GM23338 (cell line): ENCODE results near the gene CPLX1. TPM values are rescaled to one million over a fixed set of nuclear protein-coding genes. Genes with fewer than 3 reads are reported as not detected.

Experiments used
- ATAC-seq: fragments of 200-7000 bp; cut with Tn5 transposase; 3 replicates; pipeline ENCODE4 v1.9.1; 2020
- DNase-seq: peaks from one replicate; pipeline ENCODE4 v3.0.0-alpha.2; 2015; ENCODE audit warnings: low spot score
- H2AFZ ChIP-seq: fragments of 200-600 bp; sonication (generic); 2 replicates; pipeline ENCODE4 v1.8.0; 2016; ENCODE audit warnings: antibody characterized with exemption, mild to moderate bottlenecking, moderate library complexity
- H3F3A ChIP-seq: fragments of 200-600 bp; sonication (generic); replicated peaks from 2 replicates; pipeline ENCODE4 v1.8.0; 2017; ENCODE audit warnings: antibody characterized with exemption, mixed run types, low read depth
- H3K27ac ChIP-seq: fragments of 200-600 bp; sonication (generic); 2 replicates; pipeline ENCODE4 v1.6.1; 2016; ENCODE audit warnings: low read depth
- H3K27me3 ChIP-seq: fragments of 200-600 bp; sonication (generic); 2 replicates; pipeline ENCODE4 v1.8.0; 2016; ENCODE audit warnings: mild to moderate bottlenecking, mixed run types, moderate library complexity; ENCODE audit not compliant: insufficient read depth
- H3K36me3 ChIP-seq: fragments of 200-600 bp; sonication (generic); 2 replicates; pipeline ENCODE4 v1.8.0; 2016; ENCODE audit warnings: mild to moderate bottlenecking; ENCODE audit not compliant: insufficient read depth
- H3K4me1 ChIP-seq: fragments of 200-600 bp; sonication (generic); 2 replicates; pipeline ENCODE4 v1.8.0; 2016; ENCODE audit warnings: mild to moderate bottlenecking, moderate library complexity; ENCODE audit not compliant: insufficient read depth
- H3K4me2 ChIP-seq: fragments of 200-600 bp; sonication (generic); 2 replicates; pipeline ENCODE4 v1.7.1; 2017; ENCODE audit warnings: mixed run types
- H3K4me3 ChIP-seq: fragments of 200-600 bp; sonication (generic); 2 replicates; pipeline ENCODE4 v1.6.1; 2016; ENCODE audit warnings: mixed run types
- H3K79me2 ChIP-seq: fragments of 200-600 bp; sonication (generic); replicated peaks from 2 replicates; pipeline ENCODE4 v1.8.0; 2017; ENCODE audit warnings: mild to moderate bottlenecking; ENCODE audit not compliant: insufficient read depth
- H3K9me2 ChIP-seq: fragments of 200-600 bp; sonication (generic); 2 replicates; pipeline ENCODE4 v1.8.0; 2017; ENCODE audit not compliant: insufficient read depth
- H4K20me1 ChIP-seq: fragments of 200-600 bp; sonication (generic); replicated peaks from 2 replicates; pipeline ENCODE4 v1.8.0; 2017; ENCODE audit warnings: mild to moderate bottlenecking; ENCODE audit not compliant: insufficient read depth
- H3K27ac Mint-ChIP-seq: 2 replicates; pipeline ENCODE4 v1.8.0; 2020; ENCODE audit warnings: inconsistent platforms, mild to moderate bottlenecking, moderate library complexity, mixed read lengths
- H3K27me3 Mint-ChIP-seq: 3 replicates; pipeline ENCODE4 v1.8.0; 2022; ENCODE audit warnings: low read depth, mild to moderate bottlenecking, moderate library complexity, mixed read lengths, inconsistent platforms; ENCODE audit not compliant: insufficient read depth, poor library complexity
- H3K36me3 Mint-ChIP-seq: 3 replicates; pipeline ENCODE4 v1.8.0; 2021; ENCODE audit warnings: low read depth, mild to moderate bottlenecking, inconsistent platforms, moderate library complexity, mixed read lengths
- H3K4me1 Mint-ChIP-seq: 3 replicates; pipeline ENCODE4 v1.8.0; 2020; ENCODE audit warnings: mild to moderate bottlenecking, inconsistent platforms, mixed read lengths
- H3K4me3 Mint-ChIP-seq: 3 replicates; pipeline ENCODE4 v1.8.0; 2021; ENCODE audit warnings: moderate library complexity, mild to moderate bottlenecking, inconsistent platforms, mixed read lengths
- H3K9me3 Mint-ChIP-seq: 3 replicates; pipeline ENCODE4 v1.8.0; 2020; ENCODE audit warnings: moderate library complexity, mild to moderate bottlenecking, inconsistent platforms, mixed read lengths
- CREB1 ChIP-seq: fragments of 250-450 bp; sonication (Bioruptor Pico); IDR thresholded peaks from 2 replicates; pipeline ENCODE4 v1.5.0; 2020; ENCODE audit warnings: low read depth, mild to moderate bottlenecking, moderate library complexity
- ETS1 ChIP-seq: IDR thresholded peaks from 2 replicates; pipeline ENCODE4 v1.6.1; 2016; ENCODE audit warnings: antibody characterized with exemption
- EZH2 ChIP-seq: fragments of 200-600 bp; sonication (generic); IDR thresholded peaks from one replicate; pipeline ENCODE4 v1.8.0; 2017; ENCODE audit warnings: antibody characterized with exemption, mild to moderate bottlenecking, low read depth; ENCODE audit not compliant: unreplicated experiment
- EZH2phosphoT487 ChIP-seq: fragments of 200-600 bp; sonication (generic); IDR thresholded peaks from one replicate; pipeline ENCODE4 v1.8.1; 2018; ENCODE audit warnings: antibody characterized with exemption; ENCODE audit not compliant: unreplicated experiment
- JUNB ChIP-seq: IDR thresholded peaks from one replicate; pipeline ENCODE4 v1.6.1; 2016; ENCODE audit warnings: antibody characterized with exemption; ENCODE audit not compliant: unreplicated experiment
- NANOG ChIP-seq: IDR thresholded peaks from 2 replicates; pipeline ENCODE4 v1.6.1; 2016; ENCODE audit warnings: antibody characterized with exemption, borderline replicate concordance
- POLR2AphosphoS5 ChIP-seq: IDR thresholded peaks from 2 replicates; pipeline ENCODE4 v1.6.1; 2016; ENCODE audit warnings: antibody characterized with exemption, low read depth
- REST ChIP-seq: IDR thresholded peaks from one replicate; pipeline ENCODE4 v1.6.1; 2018; ENCODE audit warnings: antibody characterized with exemption; ENCODE audit not compliant: unreplicated experiment
- STAT1 ChIP-seq: IDR thresholded peaks from one replicate; pipeline ENCODE4 v1.6.1; 2016; ENCODE audit warnings: antibody characterized with exemption; ENCODE audit not compliant: unreplicated experiment
- ZNF114 ChIP-seq: fragments of 250-450 bp; sonication (Bioruptor Pico); IDR thresholded peaks from 2 replicates; pipeline ENCODE4 v1.5.0; 2020; ENCODE audit warnings: mild to moderate bottlenecking, moderate library complexity
- ZNF331 ChIP-seq: fragments of 250-450 bp; sonication (Bioruptor Pico); IDR thresholded peaks from 2 replicates; pipeline ENCODE4 v1.5.0; 2020; ENCODE audit warnings: low read depth, mild to moderate bottlenecking, moderate library complexity
- ZNF462 ChIP-seq: fragments of 250-450 bp; sonication (Bioruptor Pico); IDR thresholded peaks from 2 replicates; pipeline ENCODE4 v1.5.0; 2020; ENCODE audit warnings: mild to moderate bottlenecking, moderate library complexity
- polyA plus RNA-seq: library from polyadenylated mRNA; unstranded; fragments of >200 nt; fragmentation: Nextera tagmentation; extraction: Ambion mirVana; gene quantifications from 2 replicates; pipeline ENCODE4 v1.2.1, GENCODE V29; 2016
- total RNA-seq: library from RNA; depleted of rRNA; stranded (reverse); fragments of >200 nt; shearing (Covaris generic); gene quantifications from 2 replicates; pipeline ENCODE4 v1.2.3, GENCODE V29; 2014
- TF ChIP-seq, protein P1 (sequence below), 2 experiments: fragments of 200-600 bp in 1 of 2; sonication (generic) in 1 of 2; conservative IDR thresholded peaks; 2 replicates each; pipeline versions ENCODE4 v1.5.1 to v1.6.1; 2016 to 2017; ENCODE audit warnings: antibody characterized with exemption in 2 of 2, low read depth in 2 of 2, mild to moderate bottlenecking in 2 of 2, moderate library complexity in 1 of 2

The CPLX1 gene
- total and polyA plus RNA-seq, 2 experiments from 2014 or later: 0.86 to 0.97 TPM

GRCh38 chr4:865121-865465 is 39.2 kb upstream of the CPLX1 start:
- no peak overlapping the region for H2AFZ ChIP-seq
- H3K79me2 ChIP-seq: no peaks in the 10 kb centered on the region
- H3K4me3 Mint-ChIP-seq: no peak overlapping the region
- H3K9me3 Mint-ChIP-seq: 0 out of 3 replicates have a peak, but pooled peaks cover 4% of the 10 kb centered on the region
- no peaks in the 10 kb centered on the region for H3K9me2 ChIP-seq
- H3K4me1 ChIP-seq: no peaks in the 10 kb centered on the region
- no peak overlapping the region for H3K27ac Mint-ChIP-seq
- H3K27me3 ChIP-seq: no peaks in the 10 kb centered on the region
- peaks cover 12% of the 10 kb centered on the region for H3F3A ChIP-seq
- H3K27ac ChIP-seq: no peak overlapping the region
- no peaks in the 10 kb centered on the region for H3K36me3 ChIP-seq
- H3K36me3 Mint-ChIP-seq: peaks cover 49% of the 10 kb centered on the region
- ATAC-seq (no peak), DNase-seq (no peak)
- H3K4me2 ChIP-seq: no peak overlapping the region
- TF ChIP-seq ZNF462 (CRISPR knock-in tag): no peak
- TF ChIP-seq ZNF114 (CRISPR knock-in tag): no peak
- TF ChIP-seq, protein P1, sequence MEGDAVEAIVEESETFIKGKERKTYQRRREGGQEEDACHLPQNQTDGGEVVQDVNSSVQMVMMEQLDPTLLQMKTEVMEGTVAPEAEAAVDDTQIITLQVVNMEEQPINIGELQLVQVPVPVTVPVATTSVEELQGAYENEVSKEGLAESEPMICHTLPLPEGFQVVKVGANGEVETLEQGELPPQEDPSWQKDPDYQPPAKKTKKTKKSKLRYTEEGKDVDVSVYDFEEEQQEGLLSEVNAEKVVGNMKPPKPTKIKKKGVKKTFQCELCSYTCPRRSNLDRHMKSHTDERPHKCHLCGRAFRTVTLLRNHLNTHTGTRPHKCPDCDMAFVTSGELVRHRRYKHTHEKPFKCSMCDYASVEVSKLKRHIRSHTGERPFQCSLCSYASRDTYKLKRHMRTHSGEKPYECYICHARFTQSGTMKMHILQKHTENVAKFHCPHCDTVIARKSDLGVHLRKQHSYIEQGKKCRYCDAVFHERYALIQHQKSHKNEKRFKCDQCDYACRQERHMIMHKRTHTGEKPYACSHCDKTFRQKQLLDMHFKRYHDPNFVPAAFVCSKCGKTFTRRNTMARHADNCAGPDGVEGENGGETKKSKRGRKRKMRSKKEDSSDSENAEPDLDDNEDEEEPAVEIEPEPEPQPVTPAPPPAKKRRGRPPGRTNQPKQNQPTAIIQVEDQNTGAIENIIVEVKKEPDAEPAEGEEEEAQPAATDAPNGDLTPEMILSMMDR (conservative IDR thresholded peaks at IDR 0.05; ENCODE audit: low read depth in 2 of 2): no peak
- no peak for TF ChIP-seq ZNF331
- no peak for TF ChIP-seq EZH2phosphoT487
- TF ChIP-seq POLR2AphosphoS5: no peak
- no peak for TF ChIP-seq STAT1
- TF ChIP-seq CREB1 (CRISPR knock-in tag): no peak
- no peak for TF ChIP-seq NANOG
- TF ChIP-seq JUNB: no peak
- no peak for TF ChIP-seq REST
- TF ChIP-seq EZH2: no peak
- no peak for TF ChIP-seq ETS1
- no peaks in the 10 kb centered on the region for H4K20me1 ChIP-seq
- no peaks in the 10 kb centered on the region for H3K4me1 Mint-ChIP-seq
- no peak overlapping the region for H3K4me3 ChIP-seq
- peaks cover 14% of the 10 kb centered on the region for H3K27me3 Mint-ChIP-seq
